Memory B cell (primary cell): ENCODE results near the gene ADAMTS9.

Experiments used
- ATAC-seq: fragments of 150-1000 bp; cut with Tn5 transposase; 2 replicates; pipeline ENCODE4 v1.10.0; 2021; ENCODE audit warnings: low read depth, mild to moderate bottlenecking, moderate library complexity
- DNase-seq, 2 donors: peaks; one replicate each; pipeline ENCODE4 v3.0.0; 2022; ENCODE audit warnings: low spot score in 2 of 2
- H3K27ac Mint-ChIP-seq: one replicate; pipeline ENCODE4 v1.8.0; 2022; ENCODE audit warnings: mild to moderate bottlenecking, moderate library complexity, mixed read lengths
- H3K27me3 Mint-ChIP-seq: one replicate; pipeline ENCODE4 v1.8.0; 2022; ENCODE audit warnings: mixed read lengths
- H3K36me3 Mint-ChIP-seq: one replicate; pipeline ENCODE4 v1.8.0; 2022; ENCODE audit warnings: mild to moderate bottlenecking, mixed read lengths
- H3K4me1 Mint-ChIP-seq: one replicate; pipeline ENCODE4 v1.8.0; 2022; ENCODE audit warnings: mixed read lengths
- H3K4me3 Mint-ChIP-seq: one replicate; pipeline ENCODE4 v1.8.0; 2022; ENCODE audit warnings: mild to moderate bottlenecking, moderate library complexity, mixed read lengths
- H3K9me3 Mint-ChIP-seq: one replicate; pipeline ENCODE4 v1.8.0; 2022; ENCODE audit warnings: mixed read lengths

ADAMTS9 gene

DNA sequence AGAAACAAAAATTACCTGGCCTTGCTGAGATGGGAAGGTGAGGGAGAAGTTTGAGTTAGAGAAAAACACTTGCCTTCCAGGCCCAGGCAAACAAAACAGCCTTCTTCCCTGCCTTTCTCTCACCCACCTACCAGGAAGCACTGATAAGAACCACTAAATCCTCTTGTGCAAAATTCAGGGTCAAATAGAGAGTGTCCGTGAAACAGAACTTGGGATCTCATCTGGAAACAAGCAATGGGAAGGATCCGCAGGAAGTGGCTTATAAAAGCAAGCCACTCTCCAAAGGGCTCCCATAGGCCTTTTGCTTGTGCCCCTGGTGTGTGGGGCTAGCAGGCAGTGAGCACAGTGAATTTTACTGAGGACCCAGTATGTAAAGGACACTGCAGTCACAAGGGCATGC, 11.0 kb downstream of the ADAMTS9 start:
- H3K4me1 Mint-ChIP-seq, result no peaks in the 10 kb centered on the region
- no peaks in the 10 kb centered on the region for H3K36me3 Mint-ChIP-seq
- no peaks in the 10 kb centered on the region for H3K9me3 Mint-ChIP-seq
- H3K4me3 Mint-ChIP-seq, result no peak overlapping the region
- ATAC-seq, result no peak
- H3K27me3 Mint-ChIP-seq, result no peaks in the 10 kb centered on the region
- no peak overlapping the region for H3K27ac Mint-ChIP-seq
- DNase-seq, result no peak

DNA sequence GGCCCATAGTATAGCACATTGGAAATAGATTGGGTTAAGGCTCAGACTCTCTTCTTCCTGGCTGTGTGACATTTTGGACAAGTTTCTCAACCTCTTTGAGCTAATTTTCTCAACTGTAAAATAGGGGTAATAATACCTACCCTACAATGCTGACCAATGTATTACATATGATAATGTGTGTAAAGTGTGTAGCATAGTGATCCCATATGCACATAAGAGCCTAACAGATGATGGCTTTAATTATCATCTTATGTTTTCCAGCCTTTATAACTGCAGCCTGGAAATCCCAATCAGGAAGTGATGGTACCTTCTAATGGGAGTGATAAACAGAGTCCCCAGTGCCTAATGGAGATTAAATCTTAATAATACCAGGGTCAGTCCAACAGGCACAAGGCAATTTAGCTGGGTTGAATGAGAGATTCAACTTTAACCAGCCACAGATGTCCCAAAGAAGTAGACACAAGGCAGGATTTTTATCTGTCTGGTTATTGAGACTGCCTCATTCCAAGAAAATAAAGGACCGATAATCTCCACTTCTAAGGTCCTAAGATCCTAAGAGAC, 12.0 kb downstream of the ADAMTS9 start:
- ATAC-seq, result no peak
- H3K27ac Mint-ChIP-seq, result no peak overlapping the region
- H3K36me3 Mint-ChIP-seq, result no peaks in the 10 kb centered on the region
- H3K4me1 Mint-ChIP-seq, result no peaks in the 10 kb centered on the region
- H3K4me3 Mint-ChIP-seq, result no peak overlapping the region
- DNase-seq, result no peak
- H3K9me3 Mint-ChIP-seq, result no peaks in the 10 kb centered on the region
- no peaks in the 10 kb centered on the region for H3K27me3 Mint-ChIP-seq

- no peak for DNase-seq
- no peak for ATAC-seq
- Mint-ChIP-seq H3K27ac (no peak overlapping the region), H3K36me3 (no peaks in the 10 kb centered on the region), H3K27me3 (peaks cover 2% of the 10 kb centered on the region), H3K9me3 (no peaks in the 10 kb centered on the region), H3K4me3 (no peak overlapping the region), H3K4me1 (no peaks in the 10 kb centered on the region)
Observed at GRCh38 chr3:64674591-64675076, 13.2 kb downstream of the ADAMTS9 start.

DNA sequence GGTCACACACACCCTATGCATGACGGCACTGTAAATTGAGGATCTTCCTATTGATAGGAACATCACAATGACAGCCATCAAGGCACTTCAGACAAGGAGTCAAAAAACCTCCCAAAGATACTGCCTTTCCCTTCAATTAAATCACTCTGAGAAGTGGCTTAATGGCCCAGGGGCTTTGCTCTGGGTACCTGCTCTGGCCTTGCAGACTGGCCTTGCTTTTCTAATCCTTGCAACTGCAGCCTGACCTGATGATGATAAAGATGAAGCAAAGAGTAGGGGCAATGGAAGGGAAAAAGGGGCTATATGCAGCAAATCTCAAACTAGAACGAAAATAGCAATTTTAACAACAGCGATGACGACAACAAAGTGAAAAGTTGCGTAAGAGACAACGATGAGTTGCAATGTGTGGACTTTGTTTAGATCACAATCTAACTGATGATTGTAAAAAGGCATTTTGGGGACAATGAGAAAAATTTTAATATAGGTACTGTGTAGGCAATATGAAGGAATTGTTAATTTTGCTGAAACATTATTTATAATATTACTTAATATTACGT, 14.6 kb downstream of the ADAMTS9 start:
- peaks cover 2% of the 10 kb centered on the region for H3K27me3 Mint-ChIP-seq
- no peak overlapping the region for H3K27ac Mint-ChIP-seq
- ATAC-seq (no peak), DNase-seq (no peak)
- H3K4me3 Mint-ChIP-seq, result no peak overlapping the region
- no peaks in the 10 kb centered on the region for H3K9me3 Mint-ChIP-seq
- H3K36me3 Mint-ChIP-seq, result no peaks in the 10 kb centered on the region
- no peaks in the 10 kb centered on the region for H3K4me1 Mint-ChIP-seq

DNA sequence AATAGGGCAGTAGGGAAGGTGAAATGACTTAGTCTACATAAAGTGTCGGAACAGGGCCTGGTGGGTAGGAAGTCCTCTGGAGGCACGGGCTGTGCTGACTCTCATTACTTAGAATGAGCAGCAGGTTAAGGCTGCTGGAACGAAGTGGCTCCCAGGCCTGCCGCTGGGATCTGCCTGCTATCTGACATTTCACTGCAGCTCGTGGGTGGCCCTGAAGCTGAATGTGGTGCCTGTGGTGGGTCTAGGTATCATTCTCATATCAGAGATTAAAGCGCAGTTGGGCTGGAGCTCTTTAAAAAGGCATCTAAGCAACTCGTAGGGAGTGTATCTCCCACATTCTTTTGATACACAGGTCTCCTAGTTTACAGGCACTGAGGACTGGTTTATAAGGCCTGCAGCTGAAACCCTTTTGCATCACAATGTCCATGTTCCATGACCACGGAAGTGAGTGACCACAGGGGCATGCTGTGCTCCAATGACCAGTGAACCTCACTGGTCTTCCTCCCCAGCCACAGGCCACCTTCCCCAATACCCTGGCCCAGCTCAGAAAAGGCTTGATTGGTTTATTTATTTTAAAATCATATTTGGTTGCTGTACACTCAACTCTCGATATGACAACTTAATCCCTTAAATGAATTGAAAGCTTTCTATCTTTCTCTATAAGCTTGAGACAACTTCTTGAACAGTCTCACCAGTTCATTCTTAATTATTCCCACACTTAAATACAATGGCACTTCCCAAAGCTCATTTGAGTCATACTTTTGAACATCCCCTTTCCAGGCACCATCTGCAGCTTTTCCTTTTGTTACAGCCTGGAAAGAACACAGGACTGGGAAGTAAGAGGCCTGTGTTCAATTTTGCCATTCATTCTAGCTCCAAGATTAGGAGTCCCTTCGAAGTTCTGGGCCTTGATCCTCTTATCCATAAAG, 19.0 kb downstream of the ADAMTS9 start:
- no peak overlapping the region for H3K4me3 Mint-ChIP-seq
- peaks cover 2% of the 10 kb centered on the region for H3K9me3 Mint-ChIP-seq
- no peaks in the 10 kb centered on the region for H3K4me1 Mint-ChIP-seq
- no peak for DNase-seq
- H3K27ac Mint-ChIP-seq, result no peak overlapping the region
- H3K27me3 Mint-ChIP-seq, result peaks cover 3% of the 10 kb centered on the region
- no peak for ATAC-seq
- H3K36me3 Mint-ChIP-seq, result no peaks in the 10 kb centered on the region

GRCh38 chr3:64667887-64668581, 19.8 kb downstream of the ADAMTS9 start:
- H3K4me3 Mint-ChIP-seq, result no peak overlapping the region

GRCh38 chr3:64667138-64667537, 20.7 kb downstream of the ADAMTS9 start:
- H3K27ac Mint-ChIP-seq, result no peak overlapping the region

More at GRCh38 chr3:64667887-64668581, 19.8 kb downstream of the ADAMTS9 start:
- Mint-ChIP-seq H3K27ac (no peak overlapping the region), H3K4me1 (no peaks in the 10 kb centered on the region), H3K27me3 (peaks cover 3% of the 10 kb centered on the region), H3K9me3 (peaks cover 2% of the 10 kb centered on the region), H3K36me3 (no peaks in the 10 kb centered on the region)
- DNase-seq (no peak), ATAC-seq (no peak)

DNA sequence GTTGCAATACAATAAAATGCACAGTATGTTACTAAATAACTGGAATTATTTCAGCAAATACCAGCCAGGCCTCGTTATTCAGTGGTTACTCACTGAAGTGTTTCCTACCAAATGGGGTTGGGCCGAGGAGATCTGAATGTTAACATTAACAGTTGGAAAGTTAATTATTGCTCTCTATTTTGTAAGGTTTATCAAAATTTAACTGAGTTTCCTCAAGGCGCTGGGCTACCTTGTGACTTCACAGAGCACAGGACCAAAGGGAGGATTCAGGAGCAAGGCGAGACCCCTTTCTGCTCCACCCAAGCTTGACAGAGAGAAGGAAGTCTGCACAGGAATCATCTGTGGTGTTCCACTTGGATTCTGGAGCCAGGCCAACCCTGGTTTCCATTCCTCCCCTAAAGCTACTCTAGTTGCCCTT, 21.6 kb downstream of the ADAMTS9 start:
- H3K4me1 Mint-ChIP-seq, result no peaks in the 10 kb centered on the region
- ATAC-seq (no peak), DNase-seq (no peak)
- no peak overlapping the region for H3K27ac Mint-ChIP-seq
- H3K4me3 Mint-ChIP-seq, result no peak overlapping the region
- H3K36me3 Mint-ChIP-seq, result no peaks in the 10 kb centered on the region
- H3K9me3 Mint-ChIP-seq, result peaks cover 3% of the 10 kb centered on the region
- peaks cover 3% of the 10 kb centered on the region for H3K27me3 Mint-ChIP-seq

More at GRCh38 chr3:64667138-64667537, 20.7 kb downstream of the ADAMTS9 start:
- ATAC-seq, result no peak
- Mint-ChIP-seq H3K4me1 (no peaks in the 10 kb centered on the region), H3K36me3 (no peaks in the 10 kb centered on the region), H3K4me3 (no peak overlapping the region), H3K9me3 (peaks cover 3% of the 10 kb centered on the region), H3K27me3 (peaks cover 3% of the 10 kb centered on the region)
- DNase-seq, result no peak

- Mint-ChIP-seq H3K9me3 (peaks cover 3% of the 10 kb centered on the region), H3K4me1 (no peaks in the 10 kb centered on the region), H3K27me3 (peaks cover 1% of the 10 kb centered on the region), H3K36me3 (no peaks in the 10 kb centered on the region), H3K4me3 (no peak overlapping the region), H3K27ac (no peak overlapping the region)
- ATAC-seq (no peak), DNase-seq (no peak)
Observed at GRCh38 chr3:64664397-64664796, 23.4 kb downstream of the ADAMTS9 start.

GRCh38 chr3:64659617-64659978, 28.2 kb downstream of the ADAMTS9 start:
- H3K9me3 Mint-ChIP-seq, result peaks cover 3% of the 10 kb centered on the region
- no peaks in the 10 kb centered on the region for H3K27me3 Mint-ChIP-seq
- H3K4me3 Mint-ChIP-seq, result no peak overlapping the region
- DNase-seq (no peak), ATAC-seq (no peak)
- no peaks in the 10 kb centered on the region for H3K4me1 Mint-ChIP-seq
- no peaks in the 10 kb centered on the region for H3K36me3 Mint-ChIP-seq
- no peak overlapping the region for H3K27ac Mint-ChIP-seq

- Mint-ChIP-seq H3K27ac (no peak overlapping the region), H3K4me3 (no peak overlapping the region), H3K9me3 (peaks cover 1% of the 10 kb centered on the region), H3K27me3 (no peaks in the 10 kb centered on the region), H3K4me1 (no peaks in the 10 kb centered on the region), H3K36me3 (no peaks in the 10 kb centered on the region)
- ATAC-seq (no peak), DNase-seq (no peak)
Observed at GRCh38 chr3:64658001-64658400, 29.8 kb downstream of the ADAMTS9 start.

- DNase-seq (no peak), ATAC-seq (no peak)
- H3K9me3 Mint-ChIP-seq, result no peaks in the 10 kb centered on the region
- H3K4me3 Mint-ChIP-seq, result no peak overlapping the region
- H3K27ac Mint-ChIP-seq, result no peak overlapping the region
- H3K4me1 Mint-ChIP-seq, result no peaks in the 10 kb centered on the region
- no peaks in the 10 kb centered on the region for H3K27me3 Mint-ChIP-seq
- no peaks in the 10 kb centered on the region for H3K36me3 Mint-ChIP-seq
Observed at GRCh38 chr3:64656544-64656943, 31.3 kb downstream of the ADAMTS9 start.

DNA sequence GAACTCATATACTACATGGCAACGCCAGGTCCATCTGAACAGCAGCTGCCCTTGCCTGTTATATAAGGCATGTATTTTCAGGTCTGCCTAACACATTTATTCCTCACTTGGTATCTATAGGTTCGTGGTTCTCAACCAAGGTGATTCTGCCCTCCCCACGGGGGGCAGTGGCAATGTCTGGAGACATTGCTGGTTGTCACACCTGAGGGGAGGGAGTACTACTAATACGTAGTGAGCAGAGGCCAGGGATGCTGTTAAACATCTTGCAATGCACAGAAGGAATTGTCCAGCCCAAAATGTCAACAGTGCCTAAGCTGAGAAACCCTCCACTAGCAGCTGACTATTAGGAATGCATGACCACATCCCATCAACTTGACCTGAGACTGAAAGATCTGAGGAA, 32.6 kb downstream of the ADAMTS9 start:
- no peak for ATAC-seq
- no peak overlapping the region for H3K4me3 Mint-ChIP-seq
- no peak for DNase-seq

GRCh38 chr3:64654013-64654412, 33.8 kb downstream of the ADAMTS9 start:
- H3K27ac Mint-ChIP-seq, result no peak overlapping the region
- H3K27me3 Mint-ChIP-seq, result no peaks in the 10 kb centered on the region
- H3K9me3 Mint-ChIP-seq, result no peaks in the 10 kb centered on the region
- no peaks in the 10 kb centered on the region for H3K36me3 Mint-ChIP-seq
- DNase-seq (no peak), ATAC-seq (no peak)
- no peak overlapping the region for H3K4me3 Mint-ChIP-seq
- H3K4me1 Mint-ChIP-seq, result no peaks in the 10 kb centered on the region

More for the DNA sequence above, 32.6 kb downstream of the ADAMTS9 start:
- no peaks in the 10 kb centered on the region for H3K36me3 Mint-ChIP-seq
- H3K4me1 Mint-ChIP-seq, result no peaks in the 10 kb centered on the region
- H3K27me3 Mint-ChIP-seq, result no peaks in the 10 kb centered on the region
- H3K27ac Mint-ChIP-seq, result no peak overlapping the region
- H3K9me3 Mint-ChIP-seq, result no peaks in the 10 kb centered on the region
